HG03378 (cell line): ENCODE results near the gene C5orf63.
A peak's percentile ranks its signal among the peaks of the same experiment; 100 is the strongest.
"Not testable (repeated sequence)": the region's sequence is repeated elsewhere in the genome, so short reads cannot be mapped to it uniquely, and the experiment has no call there.

Experiments
- ATAC-seq: cut with Tn5 transposase; IDR thresholded peaks from one replicate; pipeline ENCODE4 v1.9.1; 2021; ENCODE audit warnings: mild to moderate bottlenecking, moderate library complexity; ENCODE audit not compliant: unreplicated experiment

C5orf63 gene

GRCh38 chr5:127038550-127038949 lies 34.8 kb downstream of the C5orf63 start:
- ATAC-seq, result no peak

GRCh38 chr5:127031863-127032232 lies 41.5 kb downstream of the C5orf63 start:
- no peak for ATAC-seq

- ATAC-seq, result peak; percentile 4
Observed at GRCh38 chr5:127031147-127031862, 42.0 kb downstream of the C5orf63 start.

- ATAC-seq, result peak; percentile 90
Observed at GRCh38 chr5:127030259-127031146, 42.8 kb downstream of the C5orf63 start, which contains the start of gene MARCHF3. Gene MARCHF3 (minus strand): TSS chr5:127030558. CDS start chr5:126918171, 112,387 bp downstream.

- peak; percentile 18 for ATAC-seq
Observed at GRCh38 chr5:127029581-127030258, 43.6 kb downstream of the C5orf63 start.

- no peak for ATAC-seq
Observed at GRCh38 chr5:127028822-127029457, 44.4 kb downstream of the C5orf63 start.

GRCh38 chr5:127027539-127027938 lies 45.8 kb downstream of the C5orf63 start:
- ATAC-seq, result no peak

GRCh38 chr5:127026166-127026565 lies 47.1 kb downstream of the C5orf63 start:
- ATAC-seq, result no peak

- ATAC-seq, result no peak
Observed at GRCh38 chr5:127025467-127025866, 47.8 kb downstream of the C5orf63 start.

- no peak for ATAC-seq
Observed at GRCh38 chr5:127024821-127025220, 48.5 kb downstream of the C5orf63 start.

GRCh38 chr5:127023552-127024191 lies 49.6 kb downstream of the C5orf63 start:
- not testable (repeated sequence) for ATAC-seq

GRCh38 chr5:127022846-127023245 lies 50.5 kb downstream of the C5orf63 start:
- ATAC-seq, result no peak

GRCh38 chr5:127019928-127020327 lies 53.4 kb downstream of the C5orf63 start:
- ATAC-seq, result peak; percentile 56

GRCh38 chr5:127016722-127017121 lies 56.6 kb downstream of the C5orf63 start:
- ATAC-seq, result not testable (repeated sequence)

GRCh38 chr5:127015716-127016115 lies 57.6 kb downstream of the C5orf63 start:
- no peak for ATAC-seq

GRCh38 chr5:127014573-127014972 lies 58.7 kb downstream of the C5orf63 start:
- ATAC-seq, result peak; percentile 55

GRCh38 chr5:127013407-127013806 lies 59.9 kb downstream of the C5orf63 start:
- no peak for ATAC-seq

- no peak for ATAC-seq
Observed at GRCh38 chr5:127012916-127013315, 60.4 kb downstream of the C5orf63 start.

- ATAC-seq, result peak; percentile 73
Observed at GRCh38 chr5:127011961-127012644, 61.2 kb downstream of the C5orf63 start.

- no peak for ATAC-seq
Observed at GRCh38 chr5:127011153-127011552, 62.1 kb downstream of the C5orf63 start.
